Duodenal mucosa (tissue), 2 donors: Measurements from ENCODE around the gene FBF1.

ENCODE experiments used
- H3K27ac ChIP-seq: one replicate; pipeline ENCODE4 v1.7.0; 2013; ENCODE audit warnings: low read depth, low read length
- H3K27me3 ChIP-seq, 2 donors: one replicate each; pipeline ENCODE4 v1.7.0; 2013; ENCODE audit warnings: low read length in 2 of 2, control low read depth in 1 of 2; ENCODE audit not compliant: insufficient read depth in 2 of 2, control insufficient read depth in 1 of 2
- H3K36me3 ChIP-seq, 2 donors: one replicate each; pipeline ENCODE4 v1.7.0; 2013; ENCODE audit warnings: low read length in 2 of 2, control low read depth in 1 of 2; ENCODE audit not compliant: insufficient read depth in 2 of 2, control insufficient read depth in 1 of 2
- H3K4me1 ChIP-seq, 2 donors: one replicate each; pipeline ENCODE4 v1.7.0; 2013; ENCODE audit warnings: low read length in 2 of 2, control low read depth in 1 of 2; ENCODE audit not compliant: insufficient read depth in 2 of 2, control insufficient read depth in 1 of 2
- H3K4me3 ChIP-seq, 2 donors: one replicate each; pipeline ENCODE4 v1.7.0; 2013; ENCODE audit warnings: low read length in 2 of 2, low read depth in 1 of 2
- H3K9ac ChIP-seq, 2 donors: one replicate each; pipeline ENCODE4 v1.7.0; 2013; ENCODE audit warnings: low read length in 2 of 2, low read depth in 1 of 2
- H3K9me3 ChIP-seq, 2 donors: one replicate each; pipeline ENCODE4 v1.7.0; 2013; ENCODE audit warnings: low read length in 2 of 2, control low read depth in 1 of 2; ENCODE audit not compliant: control insufficient read depth in 1 of 2

The FBF1 gene

DNA sequence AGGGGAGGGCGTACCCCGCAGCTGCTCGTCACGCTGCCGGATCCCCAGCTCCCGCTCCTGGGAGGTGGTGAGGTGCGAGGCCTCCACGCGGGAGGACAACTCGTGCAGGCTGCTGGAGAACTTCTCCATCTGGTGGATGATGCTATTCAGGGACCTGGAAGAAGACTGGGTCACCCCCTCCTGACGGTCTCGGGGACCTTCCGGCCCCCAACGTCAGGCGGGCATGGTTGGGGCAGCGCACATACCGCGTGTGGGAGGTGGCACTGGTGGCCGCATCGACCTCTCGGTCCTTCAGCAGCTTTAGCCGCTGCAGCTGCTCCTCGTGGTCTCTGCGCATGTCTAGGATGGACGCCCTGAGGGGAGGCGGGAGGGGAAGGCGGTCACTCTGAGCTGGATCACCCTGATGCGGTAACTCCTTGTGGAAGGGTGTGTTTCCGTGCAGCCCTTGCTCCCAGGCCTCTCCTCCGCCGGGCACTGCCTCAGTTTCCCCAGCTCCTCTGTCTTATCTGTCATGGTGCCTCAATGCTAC, 22.9 kb downstream of the FBF1 start:
- H3K4me1 ChIP-seq: peaks cover 5 to 7% of the 10 kb centered on the region in 2 donors
- H3K4me3 ChIP-seq: no peak overlapping the region
- H3K27ac ChIP-seq: no peak overlapping the region
- no peaks in the 10 kb centered on the region for H3K9me3 ChIP-seq
- H3K27me3 ChIP-seq: no peaks in the 10 kb centered on the region
- no peak overlapping the region for H3K9ac ChIP-seq
- peaks cover 0 to 17% of the 10 kb centered on the region in 2 donors for H3K36me3 ChIP-seq

DNA sequence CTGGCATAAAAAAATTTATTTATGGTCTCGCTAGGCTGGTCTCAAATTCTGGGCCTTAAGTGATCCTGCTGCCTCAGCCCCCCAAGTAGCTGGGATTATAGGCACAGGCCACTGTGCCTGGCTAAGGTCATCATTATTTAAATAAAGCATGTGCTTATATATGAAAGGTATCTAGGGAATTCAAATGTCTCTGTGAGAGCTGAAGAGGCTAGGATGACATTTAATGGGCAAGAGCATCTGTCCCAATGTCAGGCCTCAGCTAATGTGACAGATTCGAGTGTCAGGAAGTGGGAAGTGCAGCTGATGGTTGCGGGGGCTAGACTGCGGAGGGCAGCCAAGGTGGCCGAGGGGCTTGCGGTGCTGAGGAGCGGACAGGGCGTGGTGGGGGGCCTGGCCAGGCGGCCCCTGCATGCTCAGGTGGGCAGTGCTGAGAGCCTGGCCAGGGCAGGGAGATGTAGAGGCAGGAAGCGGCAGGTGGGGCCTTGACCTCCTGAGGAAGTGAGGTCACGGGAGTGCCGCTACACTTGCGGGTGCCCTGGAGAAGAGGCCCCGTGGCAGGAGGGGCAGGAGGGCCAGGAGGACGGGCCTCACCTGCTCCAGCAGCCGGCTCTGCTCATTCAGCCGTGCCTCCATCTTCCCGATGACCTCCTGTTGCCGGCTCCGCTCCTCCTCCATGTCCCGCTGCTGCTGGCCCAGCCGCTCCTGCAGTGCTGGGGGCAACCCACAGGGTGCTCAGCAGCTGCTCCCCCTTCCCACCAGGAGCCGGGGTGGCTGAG, 23.5 kb downstream of the FBF1 start:
- Histone ChIP-seq H3K4me1 (peaks cover 0 to under 1% of the 10 kb centered on the region in 2 donors), H3K36me3 (peaks cover 0 to 17% of the 10 kb centered on the region in 2 donors), H3K4me3 (no peak overlapping the region), H3K9ac (no peak overlapping the region), H3K27ac (no peak overlapping the region), H3K27me3 (no peaks in the 10 kb centered on the region), H3K9me3 (no peaks in the 10 kb centered on the region)

DNA sequence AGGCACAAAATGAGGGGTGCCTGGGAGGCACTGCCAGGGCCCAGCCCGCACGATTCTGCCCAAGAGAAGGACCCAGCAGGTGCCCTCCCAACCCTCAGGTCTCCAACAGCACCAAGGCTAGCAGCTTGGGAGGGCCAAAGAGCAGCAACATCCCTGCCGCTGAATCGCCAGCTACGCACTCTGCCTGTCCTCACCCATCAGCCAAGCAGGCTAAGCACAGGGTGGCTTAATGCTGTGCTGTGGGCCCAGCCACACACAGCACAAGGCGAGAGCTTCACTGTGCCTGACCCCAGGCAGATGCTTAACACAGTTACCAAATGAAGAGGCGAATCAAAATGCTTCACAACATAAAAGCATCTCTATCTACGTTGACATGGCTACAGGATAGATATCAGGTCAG, 25.6 kb downstream of the FBF1 start:
- peaks cover 0 to 22% of the 10 kb centered on the region in 2 donors for H3K36me3 ChIP-seq
- H3K9ac ChIP-seq: no peak overlapping the region
- H3K9me3 ChIP-seq: no peaks in the 10 kb centered on the region
- H3K4me3 ChIP-seq: no peak overlapping the region
- H3K4me1 ChIP-seq: peaks cover 0 to under 1% of the 10 kb centered on the region in 2 donors
- H3K27ac ChIP-seq: no peak overlapping the region
- H3K27me3 ChIP-seq: no peaks in the 10 kb centered on the region

DNA sequence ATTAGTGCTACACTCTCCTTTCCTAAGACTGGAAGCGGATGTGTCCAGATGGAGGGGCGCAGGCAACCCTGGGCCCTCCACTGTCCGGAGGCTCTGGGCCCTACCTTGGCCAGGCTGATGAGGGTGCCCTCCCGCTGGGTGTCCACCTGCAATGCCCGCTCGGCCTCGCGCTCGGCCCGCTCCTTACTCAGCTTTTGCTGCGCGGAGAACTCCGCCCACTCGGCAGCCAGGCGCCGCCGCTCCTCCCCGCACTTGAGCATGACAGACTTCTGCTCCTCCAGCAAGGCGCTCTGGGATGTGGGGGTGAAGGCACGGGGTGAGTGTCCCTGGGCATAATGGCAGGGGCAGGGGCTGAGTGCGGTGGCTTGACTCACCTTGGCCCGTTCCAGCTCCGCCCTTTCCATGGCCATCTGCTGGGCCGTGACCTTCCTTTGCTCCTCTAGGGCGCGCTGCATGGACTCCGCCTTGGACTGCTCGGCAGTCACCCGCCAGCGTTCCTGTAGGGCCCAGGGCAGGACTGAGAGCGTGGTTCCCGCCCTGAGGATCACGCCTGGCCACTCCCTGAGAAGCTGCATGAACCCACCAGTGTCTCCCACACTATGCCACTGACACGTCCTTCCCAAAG, 26.1 kb downstream of the FBF1 start:
- no peak overlapping the region for H3K27ac ChIP-seq
- no peaks in the 10 kb centered on the region for H3K27me3 ChIP-seq
- H3K36me3 ChIP-seq: peaks cover 0 to 21% of the 10 kb centered on the region in 2 donors
- no peaks in the 10 kb centered on the region for H3K9me3 ChIP-seq
- no peak overlapping the region for H3K4me3 ChIP-seq
- no peak overlapping the region for H3K9ac ChIP-seq
- peaks cover 5% of the 10 kb centered on the region in 2 donors for H3K4me1 ChIP-seq

DNA sequence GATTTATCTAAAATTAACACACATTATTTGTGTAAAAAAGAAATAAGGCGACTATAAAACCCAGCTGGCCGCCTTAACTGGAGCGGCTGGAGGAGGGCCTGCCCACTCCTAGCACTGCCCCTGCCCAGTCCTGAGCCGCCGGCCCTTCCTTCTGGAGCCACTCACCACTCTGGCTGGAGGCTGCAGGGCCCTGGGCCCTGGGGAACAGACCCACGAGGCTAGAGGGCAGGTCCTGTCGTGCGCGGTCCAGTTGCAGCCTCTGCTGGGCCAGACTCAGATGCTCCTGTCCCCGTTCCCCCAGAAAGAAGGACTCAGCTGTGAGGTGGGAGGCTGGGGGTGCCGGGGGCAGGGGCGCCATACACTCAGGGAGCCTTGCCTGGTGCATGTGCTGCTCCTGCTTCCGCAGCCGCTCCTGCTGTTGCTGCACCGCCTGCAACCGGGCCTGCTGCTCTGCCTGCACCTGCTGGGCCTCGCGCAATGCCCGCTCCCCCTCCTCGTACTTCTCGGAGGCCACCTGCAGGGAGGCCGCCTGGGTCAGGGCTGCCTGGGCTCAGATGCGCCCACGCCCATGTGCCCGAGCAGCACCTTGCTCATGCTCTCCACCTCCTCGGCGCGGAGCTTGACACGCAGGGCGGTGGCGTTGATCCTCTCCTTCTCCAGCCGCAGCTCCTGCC, 27.2 kb downstream of the FBF1 start:
- Histone ChIP-seq H3K27me3 (no peaks in the 10 kb centered on the region), H3K9ac (no peak overlapping the region), H3K4me1 (peaks cover 6 to 12% of the 10 kb centered on the region in 2 donors), H3K9me3 (no peaks in the 10 kb centered on the region), H3K4me3 (no peak overlapping the region), H3K27ac (no peak overlapping the region), H3K36me3 (peaks cover 0 to 15% of the 10 kb centered on the region in 2 donors)

DNA sequence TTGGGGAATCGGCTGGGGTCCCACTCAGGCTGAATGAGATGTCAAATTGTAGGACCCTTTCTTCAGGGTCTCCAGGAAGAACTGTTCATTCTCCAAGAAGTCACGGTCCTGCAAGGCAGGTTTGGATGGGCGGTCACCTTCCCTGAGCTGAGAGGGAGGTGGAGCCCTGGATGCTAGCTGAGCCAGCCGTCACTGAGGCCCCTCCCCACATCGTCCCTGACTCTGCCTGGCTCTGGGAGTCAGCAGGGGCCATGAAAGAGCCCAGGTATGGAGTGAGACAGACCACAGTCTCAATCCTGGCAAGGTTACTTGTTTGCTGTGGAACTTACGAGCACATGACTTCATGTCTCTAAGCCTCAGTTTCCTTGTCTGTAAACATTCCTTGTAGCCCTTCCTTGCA, 30.1 kb downstream of the FBF1 start:
- Histone ChIP-seq H3K36me3 (peaks cover 0 to 13% of the 10 kb centered on the region in 2 donors), H3K4me3 (no peak overlapping the region), H3K4me1 (peaks cover 12 to 13% of the 10 kb centered on the region in 2 donors), H3K9me3 (no peaks in the 10 kb centered on the region), H3K27ac (no peak overlapping the region), H3K9ac (no peak overlapping the region), H3K27me3 (no peaks in the 10 kb centered on the region)

DNA sequence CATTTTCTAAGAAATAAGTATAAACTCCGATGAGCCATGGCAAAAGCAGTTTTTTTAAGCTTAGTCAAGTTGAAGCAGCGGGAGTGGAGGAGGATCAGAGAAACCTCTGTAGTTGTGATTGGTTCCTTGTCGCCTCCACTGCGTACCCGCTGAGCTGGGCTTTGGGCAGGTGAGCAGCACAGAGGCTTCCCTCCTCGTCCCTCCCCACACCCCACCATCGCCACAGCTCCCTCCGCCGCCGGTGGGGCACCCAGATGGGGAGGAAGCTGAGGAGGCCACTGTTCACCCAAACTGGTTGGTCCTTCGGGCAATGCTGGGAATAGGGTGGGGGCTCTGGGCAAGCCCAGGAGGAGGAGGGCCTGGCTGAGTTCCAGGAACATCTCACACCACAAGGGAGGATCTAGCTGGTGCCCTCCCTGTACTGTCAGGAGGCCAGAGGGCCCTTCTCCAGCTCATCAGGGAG, 31.0 kb downstream of the FBF1 start:
- no peaks in the 10 kb centered on the region for H3K9me3 ChIP-seq
- no peak overlapping the region for H3K9ac ChIP-seq
- no peak overlapping the region for H3K27ac ChIP-seq
- H3K36me3 ChIP-seq: peaks cover 0 to 13% of the 10 kb centered on the region in 2 donors
- H3K27me3 ChIP-seq: no peaks in the 10 kb centered on the region
- H3K4me1 ChIP-seq: peaks cover 12 to 19% of the 10 kb centered on the region in 2 donors
- no peak overlapping the region for H3K4me3 ChIP-seq

DNA sequence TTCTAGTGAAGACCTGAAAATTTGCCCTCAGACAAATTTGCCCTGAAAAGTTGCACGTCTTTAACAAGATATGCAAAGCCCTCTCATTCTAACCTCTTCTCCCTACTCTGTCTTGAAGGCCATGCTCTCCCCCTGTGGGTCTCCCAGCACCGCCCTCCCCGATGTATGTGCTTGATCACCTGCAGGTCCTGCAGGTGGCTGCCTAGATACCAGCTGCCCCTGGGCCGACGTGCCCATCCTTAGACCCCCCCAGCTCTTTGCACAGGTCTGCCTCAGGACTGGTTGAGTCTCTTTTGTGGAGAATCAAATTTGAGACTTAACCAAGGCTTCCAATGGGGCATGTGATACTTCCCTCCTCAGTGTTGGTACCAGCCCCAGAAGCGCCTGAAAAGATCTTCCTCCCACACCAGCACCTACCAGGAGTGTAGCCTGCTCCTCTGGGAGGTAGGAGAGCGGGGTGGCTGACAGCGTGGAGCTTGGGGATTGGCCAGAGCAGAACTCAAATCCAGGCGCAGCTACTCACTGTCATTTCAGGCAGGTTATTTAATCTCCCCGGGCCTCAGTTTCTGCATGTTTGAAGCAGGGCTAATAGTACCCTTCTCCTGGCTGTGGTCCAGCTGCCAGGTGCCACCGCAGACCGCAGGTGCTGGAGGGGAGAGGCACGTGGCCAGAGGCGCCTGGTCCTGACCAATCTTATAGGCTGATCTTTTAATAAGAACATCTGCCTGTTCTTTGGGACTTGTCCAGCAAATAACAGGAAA, 31.6 kb downstream of the FBF1 start:
- no peak overlapping the region for H3K27ac ChIP-seq
- no peaks in the 10 kb centered on the region for H3K27me3 ChIP-seq
- H3K4me3 ChIP-seq: no peak overlapping the region
- H3K36me3 ChIP-seq: peaks cover 0 to 9% of the 10 kb centered on the region in 2 donors
- H3K9ac ChIP-seq: no peak overlapping the region
- peaks cover 12 to 19% of the 10 kb centered on the region in 2 donors for H3K4me1 ChIP-seq
- no peaks in the 10 kb centered on the region for H3K9me3 ChIP-seq

DNA sequence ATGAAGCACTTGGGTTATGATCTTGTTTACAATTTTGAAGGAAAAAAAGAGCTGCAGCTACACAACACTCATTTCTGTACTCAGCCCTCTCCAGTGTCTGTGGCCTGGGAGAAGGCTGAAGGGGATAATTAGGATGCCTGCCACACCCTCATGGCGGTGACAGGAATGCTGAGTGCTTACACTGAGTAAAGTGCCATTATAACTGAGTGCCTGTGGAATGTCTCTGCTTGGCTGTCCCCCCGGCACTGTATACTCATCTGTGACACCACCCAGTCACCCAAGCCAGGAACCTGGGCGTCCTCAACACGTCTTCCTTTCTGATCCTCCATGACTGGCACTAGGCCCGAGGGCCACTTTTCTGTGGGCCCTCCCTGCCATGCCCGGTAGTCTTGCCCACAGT, 32.6 kb downstream of the FBF1 start:
- Histone ChIP-seq H3K27me3 (no peaks in the 10 kb centered on the region), H3K4me1 (peaks cover 20 to 24% of the 10 kb centered on the region in 2 donors), H3K4me3 (no peak overlapping the region), H3K27ac (no peak overlapping the region), H3K9ac (no peak overlapping the region), H3K9me3 (no peaks in the 10 kb centered on the region), H3K36me3 (peaks cover 0 to 5% of the 10 kb centered on the region in 2 donors)
